SK-N-SH treated with all-trans-retinoic acid at 6 μM for 48 hours (cell line): ENCODE measurements around the gene PIGZ.

Experiments used
- ATAC-seq: fragments of 200-7000 bp; cut with Tn5 transposase; 3 replicates; pipeline ENCODE4 v1.9.1; 2020; ENCODE audit warnings: mild to moderate bottlenecking, moderate library complexity
- ARNTL ChIP-seq: fragments of 450-650 bp; formaldehyde crosslinking; IDR thresholded peaks from 2 replicates; pipeline ENCODE4 v1.5.0; 2020; ENCODE audit warnings: low read depth, mild to moderate bottlenecking, moderate library complexity, borderline replicate concordance
- BACH2 ChIP-seq: fragments of 250-450 bp; sonication (Bioruptor Pico); IDR thresholded peaks from 2 replicates; pipeline ENCODE4 v1.9.0; 2021; ENCODE audit warnings: mild to moderate bottlenecking, borderline replicate concordance
- CSDC2 ChIP-seq: fragments of 250-450 bp; sonication (Bioruptor Pico); IDR thresholded peaks from 2 replicates; pipeline ENCODE4 v1.5.0; 2020; ENCODE audit warnings: mild to moderate bottlenecking, moderate library complexity
- GLIS3 ChIP-seq: fragments of 250-450 bp; sonication (Bioruptor Pico); IDR thresholded peaks from 2 replicates; pipeline ENCODE4 v1.5.0; 2020; ENCODE audit warnings: mild to moderate bottlenecking, moderate library complexity
- ISL1 ChIP-seq: fragments of 250-450 bp; sonication (Bioruptor Pico); IDR thresholded peaks from 2 replicates; pipeline ENCODE4 v2.1.2; 2022; ENCODE audit warnings: mild to moderate bottlenecking, moderate library complexity
- OSR1 ChIP-seq: fragments of 250-450 bp; sonication (Bioruptor Pico); IDR thresholded peaks from 2 replicates; pipeline ENCODE4 v1.8.0; 2022; ENCODE audit warnings: moderate library complexity, mild to moderate bottlenecking, inconsistent platforms
- PPARA ChIP-seq: fragments of 250-450 bp; sonication (Bioruptor Pico); IDR thresholded peaks from 2 replicates; pipeline ENCODE4 v1.5.0; 2020; ENCODE audit warnings: mild to moderate bottlenecking, borderline replicate concordance
- TCF4 ChIP-seq: fragments of 250-450 bp; sonication (Bioruptor Pico); IDR thresholded peaks from 2 replicates; pipeline ENCODE4 v1.8.0; 2021; ENCODE audit warnings: mild to moderate bottlenecking, moderate library complexity, borderline replicate concordance
- TOX ChIP-seq: fragments of 250-450 bp; sonication (Bioruptor Pico); IDR thresholded peaks from 2 replicates; pipeline ENCODE4 v1.8.0; 2021; ENCODE audit warnings: mild to moderate bottlenecking, moderate library complexity, borderline replicate concordance
- ZFP3 ChIP-seq: fragments of 250-450 bp; sonication (Bioruptor Pico); IDR thresholded peaks from 2 replicates; pipeline ENCODE4 v1.5.0; 2020; ENCODE audit warnings: mild to moderate bottlenecking, moderate library complexity
- ZFP30 ChIP-seq: fragments of 450-650 bp; formaldehyde crosslinking; IDR thresholded peaks from 2 replicates; pipeline ENCODE4 v1.5.0; 2022; ENCODE audit warnings: mild to moderate bottlenecking, moderate library complexity
- ZNF565 ChIP-seq: fragments of 450-650 bp; formaldehyde crosslinking; conservative IDR thresholded peaks from 2 replicates; pipeline ENCODE4 v1.5.0; 2020; ENCODE audit warnings: low read depth, mild to moderate bottlenecking, moderate library complexity
- ZNF70 ChIP-seq: fragments of 450-650 bp; formaldehyde crosslinking; IDR thresholded peaks from 2 replicates; pipeline ENCODE4 v1.5.0; 2020; ENCODE audit warnings: mild to moderate bottlenecking, moderate library complexity
- TF ChIP-seq, protein P1 (sequence below): fragments of 250-450 bp; sonication (Bioruptor Pico); IDR thresholded peaks from 2 replicates; pipeline ENCODE4 v1.8.0; 2020; ENCODE audit warnings: mild to moderate bottlenecking, moderate library complexity, borderline replicate concordance
- TF ChIP-seq, protein P2 (sequence below): fragments of 250-450 bp; sonication (Bioruptor Pico); IDR thresholded peaks from 2 replicates; pipeline ENCODE4 v1.5.0; 2020; ENCODE audit warnings: mild to moderate bottlenecking, moderate library complexity
- TF ChIP-seq, protein P3 (sequence below): fragments of 250-450 bp; sonication (Bioruptor Pico); IDR thresholded peaks from 2 replicates; pipeline ENCODE4 v1.5.1; 2021; ENCODE audit warnings: mild to moderate bottlenecking, moderate library complexity

Gene PIGZ

DNA sequence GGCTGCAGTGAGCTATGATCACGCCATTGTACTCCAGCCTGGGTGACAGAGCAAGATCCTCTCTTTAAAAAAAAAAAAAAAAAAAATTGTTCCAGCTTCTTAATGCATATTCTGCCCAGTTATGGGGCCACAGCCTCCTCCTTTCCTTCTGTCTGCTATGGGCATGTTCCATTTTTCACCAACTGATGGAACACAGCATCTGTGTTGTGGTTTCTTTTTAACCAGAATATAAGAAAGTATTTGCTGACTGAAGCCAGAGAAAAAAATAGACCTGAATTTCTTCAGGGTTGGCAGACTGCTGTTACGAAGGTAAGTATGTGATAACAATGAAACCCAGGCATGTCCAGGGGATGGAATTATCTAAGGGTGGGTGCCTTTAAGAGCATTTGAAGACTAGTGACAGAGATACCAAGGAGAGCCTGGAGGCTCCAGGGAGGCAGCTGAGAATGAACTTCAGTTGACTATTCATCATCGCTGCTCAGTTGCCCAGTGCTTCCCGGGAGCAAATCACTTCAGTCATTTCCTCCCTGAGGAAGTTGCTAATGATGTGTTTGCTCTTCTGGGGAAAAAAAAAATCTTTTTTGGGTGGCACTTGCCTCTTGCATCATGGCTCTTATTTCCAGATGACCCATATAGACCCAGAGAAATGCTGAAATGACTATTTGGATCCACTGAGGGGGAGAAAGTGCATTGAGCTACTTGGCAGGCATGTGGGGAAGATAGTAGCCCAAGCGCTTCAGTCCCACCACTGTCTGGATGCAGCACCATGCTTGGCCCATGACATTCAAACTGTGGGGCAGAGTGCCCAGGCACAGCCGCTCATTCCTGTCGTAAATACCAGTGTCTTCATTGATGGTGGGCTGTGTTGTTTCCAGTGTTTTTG, 40.8 kb downstream of the PIGZ start:
- ATAC-seq: no peak
- TF ChIP-seq ISL1 (CRISPR knock-in tag): no peak
- no peak for TF ChIP-seq ZFP3 (CRISPR knock-in tag)
- TF ChIP-seq BACH2: no peak
- no peak for TF ChIP-seq TCF4 (CRISPR knock-in tag)
- TF ChIP-seq, protein P1, sequence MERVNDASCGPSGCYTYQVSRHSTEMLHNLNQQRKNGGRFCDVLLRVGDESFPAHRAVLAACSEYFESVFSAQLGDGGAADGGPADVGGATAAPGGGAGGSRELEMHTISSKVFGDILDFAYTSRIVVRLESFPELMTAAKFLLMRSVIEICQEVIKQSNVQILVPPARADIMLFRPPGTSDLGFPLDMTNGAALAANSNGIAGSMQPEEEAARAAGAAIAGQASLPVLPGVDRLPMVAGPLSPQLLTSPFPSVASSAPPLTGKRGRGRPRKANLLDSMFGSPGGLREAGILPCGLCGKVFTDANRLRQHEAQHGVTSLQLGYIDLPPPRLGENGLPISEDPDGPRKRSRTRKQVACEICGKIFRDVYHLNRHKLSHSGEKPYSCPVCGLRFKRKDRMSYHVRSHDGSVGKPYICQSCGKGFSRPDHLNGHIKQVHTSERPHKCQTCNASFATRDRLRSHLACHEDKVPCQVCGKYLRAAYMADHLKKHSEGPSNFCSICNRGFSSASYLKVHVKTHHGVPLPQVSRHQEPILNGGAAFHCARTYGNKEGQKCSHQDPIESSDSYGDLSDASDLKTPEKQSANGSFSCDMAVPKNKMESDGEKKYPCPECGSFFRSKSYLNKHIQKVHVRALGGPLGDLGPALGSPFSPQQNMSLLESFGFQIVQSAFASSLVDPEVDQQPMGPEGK (CRISPR knock-in tag): no peak
- no peak for TF ChIP-seq CSDC2 (CRISPR knock-in tag)
- no peak for TF ChIP-seq ZNF565 (CRISPR knock-in tag)
- TF ChIP-seq, protein P2, sequence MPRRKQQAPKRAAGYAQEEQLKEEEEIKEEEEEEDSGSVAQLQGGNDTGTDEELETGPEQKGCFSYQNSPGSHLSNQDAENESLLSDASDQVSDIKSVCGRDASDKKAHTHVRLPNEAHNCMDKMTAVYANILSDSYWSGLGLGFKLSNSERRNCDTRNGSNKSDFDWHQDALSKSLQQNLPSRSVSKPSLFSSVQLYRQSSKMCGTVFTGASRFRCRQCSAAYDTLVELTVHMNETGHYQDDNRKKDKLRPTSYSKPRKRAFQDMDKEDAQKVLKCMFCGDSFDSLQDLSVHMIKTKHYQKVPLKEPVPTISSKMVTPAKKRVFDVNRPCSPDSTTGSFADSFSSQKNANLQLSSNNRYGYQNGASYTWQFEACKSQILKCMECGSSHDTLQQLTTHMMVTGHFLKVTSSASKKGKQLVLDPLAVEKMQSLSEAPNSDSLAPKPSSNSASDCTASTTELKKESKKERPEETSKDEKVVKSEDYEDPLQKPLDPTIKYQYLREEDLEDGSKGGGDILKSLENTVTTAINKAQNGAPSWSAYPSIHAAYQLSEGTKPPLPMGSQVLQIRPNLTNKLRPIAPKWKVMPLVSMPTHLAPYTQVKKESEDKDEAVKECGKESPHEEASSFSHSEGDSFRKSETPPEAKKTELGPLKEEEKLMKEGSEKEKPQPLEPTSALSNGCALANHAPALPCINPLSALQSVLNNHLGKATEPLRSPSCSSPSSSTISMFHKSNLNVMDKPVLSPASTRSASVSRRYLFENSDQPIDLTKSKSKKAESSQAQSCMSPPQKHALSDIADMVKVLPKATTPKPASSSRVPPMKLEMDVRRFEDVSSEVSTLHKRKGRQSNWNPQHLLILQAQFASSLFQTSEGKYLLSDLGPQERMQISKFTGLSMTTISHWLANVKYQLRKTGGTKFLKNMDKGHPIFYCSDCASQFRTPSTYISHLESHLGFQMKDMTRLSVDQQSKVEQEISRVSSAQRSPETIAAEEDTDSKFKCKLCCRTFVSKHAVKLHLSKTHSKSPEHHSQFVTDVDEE (CRISPR knock-in tag): no peak
- no peak for TF ChIP-seq ZNF70

DNA sequence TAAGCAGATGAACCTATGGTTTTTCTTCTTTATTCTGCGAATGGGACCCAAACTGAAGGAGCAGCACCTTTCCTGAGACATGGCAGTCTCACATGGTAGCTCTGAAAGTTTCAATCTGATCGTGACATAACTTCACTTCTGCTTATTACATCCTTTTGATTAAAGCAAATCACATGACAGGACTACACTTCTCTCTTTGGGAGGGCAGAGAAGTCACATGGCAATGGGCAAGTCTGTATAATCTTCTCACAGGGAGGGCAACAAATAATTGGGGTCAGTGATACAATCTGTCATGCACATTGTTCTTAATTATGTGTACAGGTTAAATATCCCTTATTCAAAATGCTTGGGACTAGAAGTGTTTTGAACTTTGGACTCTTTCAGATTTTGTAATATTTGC, 47.9 kb downstream of the PIGZ start:
- no peak for TF ChIP-seq TOX (CRISPR knock-in tag)
- TF ChIP-seq, protein P1 (CRISPR knock-in tag): no peak
- TF ChIP-seq CSDC2 (CRISPR knock-in tag): no peak
- no peak for TF ChIP-seq ZFP30
- ATAC-seq: no peak

DNA sequence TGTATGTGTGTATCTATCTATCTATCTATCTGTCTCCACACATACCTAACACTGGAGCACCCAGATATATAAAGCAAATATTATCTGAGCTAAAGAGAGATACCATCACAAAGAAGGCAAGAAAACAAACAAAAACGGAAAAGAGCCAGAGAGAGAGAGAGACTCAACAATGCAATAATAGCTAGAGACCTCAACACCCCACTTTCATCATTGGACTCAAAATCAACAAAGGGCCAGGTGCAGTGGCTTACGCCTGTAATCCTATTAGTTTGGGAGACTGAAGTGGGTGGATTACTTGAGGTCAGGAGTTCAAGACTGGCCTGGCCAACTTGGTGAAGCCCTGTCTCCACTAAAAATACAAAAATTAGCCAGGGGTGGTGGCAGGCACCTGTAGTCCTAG, 49.7 kb downstream of the PIGZ start:
- ATAC-seq: no peak
- TF ChIP-seq, protein P2 (CRISPR knock-in tag): no peak
- TF ChIP-seq BACH2: no peak
- TF ChIP-seq ZFP3 (CRISPR knock-in tag): no peak
- TF ChIP-seq OSR1: no peak
- no peak for TF ChIP-seq ARNTL
- TF ChIP-seq ZNF565 (CRISPR knock-in tag): no peak
- no peak for TF ChIP-seq GLIS3 (CRISPR knock-in tag)

DNA sequence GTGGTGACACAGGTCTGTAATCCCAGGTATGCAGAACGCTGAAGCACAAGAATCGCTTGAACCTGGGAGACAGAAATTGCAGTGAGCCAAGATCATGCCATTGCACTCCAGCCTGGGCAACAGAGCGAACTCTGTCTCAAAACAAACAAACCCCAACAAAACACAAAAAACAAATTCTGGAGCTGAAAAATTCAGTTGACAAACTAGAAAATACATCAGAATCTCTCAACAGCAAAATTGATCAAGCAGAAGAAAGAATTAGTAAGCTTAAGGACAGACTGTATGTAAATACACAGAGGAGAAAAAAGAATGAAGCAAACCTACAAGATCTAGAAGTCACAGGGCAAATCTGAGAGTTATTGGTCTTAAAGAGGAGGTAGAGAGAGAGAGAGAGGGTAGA, 51.6 kb downstream of the PIGZ start:
- TF ChIP-seq TCF4 (CRISPR knock-in tag) (no peak), ZFP3 (CRISPR knock-in tag) (no peak), ISL1 (CRISPR knock-in tag) (no peak), PPARA (CRISPR knock-in tag) (no peak)
- TF ChIP-seq, protein P2 (CRISPR knock-in tag): no peak
- TF ChIP-seq, protein P3, sequence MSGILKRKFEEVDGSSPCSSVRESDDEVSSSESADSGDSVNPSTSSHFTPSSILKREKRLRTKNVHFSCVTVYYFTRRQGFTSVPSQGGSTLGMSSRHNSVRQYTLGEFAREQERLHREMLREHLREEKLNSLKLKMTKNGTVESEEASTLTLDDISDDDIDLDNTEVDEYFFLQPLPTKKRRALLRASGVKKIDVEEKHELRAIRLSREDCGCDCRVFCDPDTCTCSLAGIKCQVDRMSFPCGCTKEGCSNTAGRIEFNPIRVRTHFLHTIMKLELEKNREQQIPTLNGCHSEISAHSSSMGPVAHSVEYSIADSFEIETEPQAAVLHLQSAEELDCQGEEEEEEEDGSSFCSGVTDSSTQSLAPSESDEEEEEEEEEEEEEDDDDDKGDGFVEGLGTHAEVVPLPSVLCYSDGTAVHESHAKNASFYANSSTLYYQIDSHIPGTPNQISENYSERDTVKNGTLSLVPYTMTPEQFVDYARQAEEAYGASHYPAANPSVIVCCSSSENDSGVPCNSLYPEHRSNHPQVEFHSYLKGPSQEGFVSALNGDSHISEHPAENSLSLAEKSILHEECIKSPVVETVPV: no peak
- no peak for ATAC-seq
